Dendritic cell treated with granulocyte-macrophage colony-stimulating factor and Interleukin-4, amounts not matched to agents 40 ng/mL and 50 ng/mL, for 4 days (primary cell): ENCODE results near the gene PIM3.
"Not testable (repeated sequence)": the region's sequence is repeated elsewhere in the genome, so short reads cannot be mapped to it uniquely, and the experiment has no call there.

Source experiments
- H3K27ac Mint-ChIP-seq: one replicate; pipeline ENCODE4 v1.8.0; 2022; ENCODE audit warnings: mild to moderate bottlenecking, mixed read lengths
- H3K27me3 Mint-ChIP-seq: one replicate; pipeline ENCODE4 v1.8.0; 2022; ENCODE audit warnings: mild to moderate bottlenecking, mixed read lengths
- H3K36me3 Mint-ChIP-seq: one replicate; pipeline ENCODE4 v1.8.0; 2022; ENCODE audit warnings: low read depth, mixed read lengths
- H3K4me1 Mint-ChIP-seq: one replicate; pipeline ENCODE4 v1.8.0; 2022; ENCODE audit warnings: low read depth, mixed read lengths
- H3K4me3 Mint-ChIP-seq: one replicate; pipeline ENCODE4 v1.8.0; 2022; ENCODE audit warnings: mild to moderate bottlenecking, moderate library complexity, mixed read lengths
- H3K9me3 Mint-ChIP-seq: one replicate; pipeline ENCODE4 v1.8.0; 2022; ENCODE audit warnings: mixed read lengths
- intact Hi-C: fragments of 100-400 bp; cut with micrococcal nuclease; formaldehyde crosslinking; loops from one replicate; pipeline ENCODE4 v1.15.0; 2022

PIM3 gene

DNA sequence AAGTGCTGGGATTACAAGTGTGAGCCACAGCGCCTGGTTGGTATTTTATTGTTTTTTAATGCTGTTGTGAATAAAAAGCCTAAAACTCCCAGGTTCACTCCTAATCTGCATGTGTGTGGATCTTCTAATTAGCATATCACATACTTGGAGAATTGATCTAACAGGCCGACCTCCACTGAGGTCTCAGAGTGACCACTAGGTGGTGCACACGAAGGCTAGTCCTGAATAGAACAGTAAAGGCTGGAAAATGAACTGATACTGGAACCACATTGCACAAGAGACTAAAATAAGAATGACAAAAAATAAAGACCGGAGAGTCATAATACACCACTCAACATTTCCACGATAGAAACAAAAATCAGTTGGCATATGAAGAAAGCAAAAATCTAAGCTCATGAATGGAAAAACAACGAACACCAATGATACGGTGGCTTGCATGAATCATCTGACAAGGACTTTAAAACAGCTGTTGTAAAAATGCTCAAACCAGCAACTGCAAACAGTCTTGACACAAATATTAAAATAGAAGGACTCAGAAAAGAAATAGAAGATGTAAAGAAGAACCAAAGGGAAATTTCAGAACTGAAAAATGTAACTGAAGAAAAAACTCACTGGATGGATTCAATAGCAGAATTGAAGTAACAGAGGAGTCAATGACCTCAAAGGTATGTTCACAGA lies 19.2 kb downstream of the PIM3 start:
- Mint-ChIP-seq H3K36me3 (peaks cover 8% of the 10 kb centered on the region), H3K27me3 (peaks cover 30% of the 10 kb centered on the region), H3K9me3 (peaks cover 11% of the 10 kb centered on the region), H3K27ac (no peak overlapping the region), H3K4me1 (peaks cover 28% of the 10 kb centered on the region), H3K4me3 (no peak overlapping the region)
- intact Hi-C loops = no loop called here

DNA sequence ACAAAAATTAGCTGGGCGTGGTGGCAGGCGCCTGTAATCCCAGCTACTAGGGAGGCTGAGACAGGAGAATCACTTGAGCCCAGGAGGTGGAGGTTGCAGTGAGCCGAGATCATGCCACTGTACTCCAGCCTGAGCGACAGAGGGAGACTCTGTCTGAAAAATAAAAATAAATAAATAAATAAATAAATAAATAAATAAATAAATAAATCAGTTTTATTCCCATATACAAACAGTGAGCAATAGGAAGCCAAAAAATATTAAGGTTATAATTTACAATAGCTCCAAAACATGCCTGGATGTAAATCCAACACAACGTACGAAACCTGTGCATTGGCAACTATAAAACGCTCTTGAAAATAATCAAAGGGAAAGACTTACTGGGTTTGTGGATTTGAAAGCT lies 21.2 kb downstream of the PIM3 start:
- Mint-ChIP-seq H3K27me3 (peaks cover 47% of the 10 kb centered on the region), H3K4me1 (peaks cover 14% of the 10 kb centered on the region), H3K9me3 (peaks cover 23% of the 10 kb centered on the region)
- intact Hi-C loops, H3K4me3 Mint-ChIP-seq, H3K27ac Mint-ChIP-seq, H3K36me3 Mint-ChIP-seq: not testable (repeated sequence)

DNA sequence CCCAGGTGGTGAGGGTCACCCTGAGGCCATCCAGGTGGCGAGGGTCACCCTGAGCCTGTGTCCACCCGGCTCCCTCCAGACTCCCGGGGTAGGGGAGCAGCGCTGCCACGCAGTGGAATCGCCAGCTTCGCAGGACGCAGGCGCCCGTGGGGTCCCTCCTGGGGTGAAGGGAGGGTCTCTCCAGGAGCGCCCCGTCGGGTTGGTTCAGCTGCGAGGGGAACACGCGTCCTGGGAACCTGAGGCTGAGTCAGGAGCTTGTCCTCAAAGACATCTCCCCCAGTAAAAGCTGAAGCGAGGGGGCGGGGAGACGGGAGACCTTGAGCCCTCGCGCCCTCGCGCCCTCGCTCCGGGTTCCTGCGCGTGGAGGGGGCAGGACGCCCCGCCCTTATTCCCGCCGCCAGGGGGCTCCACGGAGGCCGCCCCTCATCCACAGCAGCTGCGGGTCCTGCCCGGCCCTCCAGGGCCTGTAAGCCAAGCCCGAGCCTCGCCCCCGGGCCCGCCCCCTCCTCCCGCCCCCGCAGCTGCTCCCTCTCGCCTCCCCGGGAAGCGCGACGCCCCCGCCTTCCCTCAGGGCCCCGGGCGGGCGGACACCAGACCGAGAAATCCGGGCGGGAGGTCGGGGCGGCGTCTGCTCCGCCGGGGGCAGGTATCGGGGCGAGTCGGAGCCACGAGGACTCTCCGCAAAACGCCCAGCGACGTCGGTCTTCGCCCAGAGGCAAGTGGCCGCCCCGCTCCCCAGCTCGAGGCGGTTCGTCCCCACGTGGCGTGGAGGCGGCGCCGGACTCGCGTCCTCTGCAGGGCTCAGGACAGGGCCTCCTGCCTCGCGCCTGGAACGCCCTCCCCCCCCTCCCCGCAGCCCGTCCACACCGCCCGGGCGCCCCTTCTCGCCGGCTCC lies 22.8 kb downstream of the PIM3 start:
- Mint-ChIP-seq H3K4me3 (peak overlapping the region; percentile 4), H3K4me1 (peaks cover 15% of the 10 kb centered on the region), H3K36me3 (peaks cover 8% of the 10 kb centered on the region), H3K27me3 (peaks cover 48% of the 10 kb centered on the region), H3K9me3 (peaks cover 23% of the 10 kb centered on the region), H3K27ac (no peak overlapping the region)
- intact Hi-C loops = no loop called here

DNA sequence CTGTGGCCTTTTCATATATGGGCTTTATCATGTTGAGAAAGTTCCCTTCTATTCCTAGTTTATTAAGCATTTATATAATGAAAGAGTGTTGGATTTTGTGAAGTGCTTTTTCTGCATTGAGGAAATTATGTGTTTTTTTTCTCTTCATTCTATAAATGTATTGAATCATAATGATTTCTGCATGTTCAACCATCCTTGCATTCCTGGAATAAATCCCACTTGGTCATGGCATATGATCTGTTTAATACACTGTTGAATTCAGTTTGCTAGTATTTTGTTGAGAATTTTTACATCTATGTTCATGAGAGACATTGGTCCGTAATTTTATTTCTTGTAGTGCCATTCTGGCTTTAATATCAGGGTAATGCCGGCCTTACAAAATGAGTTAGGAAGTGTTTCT lies 25.8 kb downstream of the PIM3 start:
- Mint-ChIP-seq H3K4me3 (no peak overlapping the region), H3K4me1 (peaks cover 11% of the 10 kb centered on the region), H3K27me3 (peaks cover 64% of the 10 kb centered on the region), H3K9me3 (peaks cover 34% of the 10 kb centered on the region), H3K27ac (no peak overlapping the region), H3K36me3 (no peaks in the 10 kb centered on the region)
- intact Hi-C loops = no loop called here

DNA sequence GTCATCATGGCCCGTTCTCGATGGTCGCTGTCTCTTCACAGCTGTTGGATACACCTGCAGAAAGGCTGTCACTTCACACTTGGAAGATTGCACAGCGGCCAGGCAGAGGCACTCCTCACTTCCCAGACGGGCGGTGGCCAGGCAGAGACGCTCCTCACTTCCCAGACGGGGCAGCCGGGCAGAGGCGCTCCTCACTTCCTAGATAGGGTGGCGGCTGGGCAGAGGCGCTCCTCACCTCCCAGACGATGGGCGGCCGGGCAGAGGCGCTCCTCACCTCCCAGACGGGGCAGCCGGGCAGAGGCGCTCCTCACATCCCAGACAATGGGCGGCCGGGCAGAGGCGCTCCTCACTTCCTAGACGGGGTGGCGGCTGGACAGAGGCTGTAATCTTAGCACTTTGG lies 29.3 kb downstream of the PIM3 start:
- H3K9me3 Mint-ChIP-seq = peaks cover 35% of the 10 kb centered on the region
- not testable (repeated sequence) for H3K36me3 Mint-ChIP-seq, H3K4me3 Mint-ChIP-seq, H3K27ac Mint-ChIP-seq
- H3K4me1 Mint-ChIP-seq = peaks cover 19% of the 10 kb centered on the region
- intact Hi-C loops = loop anchor here (5.0 kb wide), 1 partner anchor 42 kb away; no protein-coding TSS in a partner anchor
- peaks cover 48% of the 10 kb centered on the region for H3K27me3 Mint-ChIP-seq

DNA sequence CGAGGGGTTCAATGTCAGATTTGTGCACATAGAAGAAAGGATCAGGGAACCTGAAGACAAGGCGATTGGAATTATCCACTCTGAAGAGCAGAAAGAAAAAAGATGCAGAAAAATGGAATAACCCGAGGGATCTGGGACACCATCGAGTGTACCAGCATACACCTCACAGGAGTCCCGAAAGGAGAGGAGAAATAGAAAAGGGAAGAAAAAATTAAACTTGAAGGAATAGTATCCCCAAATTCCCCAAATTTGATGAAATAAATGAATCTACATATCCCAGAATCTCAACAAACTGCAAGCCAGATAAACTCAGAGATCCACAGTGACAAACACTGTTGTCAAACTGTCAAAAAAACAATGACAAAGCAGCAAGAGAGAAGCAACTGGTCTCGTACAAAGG lies 30.6 kb downstream of the PIM3 start:
- intact Hi-C loops = loop anchor here (5.0 kb wide), 1 partner anchor 41 kb away; no protein-coding TSS in a partner anchor
- Mint-ChIP-seq H3K27ac (no peak overlapping the region), H3K4me3 (no peak overlapping the region), H3K9me3 (peaks cover 30% of the 10 kb centered on the region), H3K4me1 (peaks cover 19% of the 10 kb centered on the region), H3K27me3 (peaks cover 34% of the 10 kb centered on the region), H3K36me3 (no peaks in the 10 kb centered on the region)

DNA sequence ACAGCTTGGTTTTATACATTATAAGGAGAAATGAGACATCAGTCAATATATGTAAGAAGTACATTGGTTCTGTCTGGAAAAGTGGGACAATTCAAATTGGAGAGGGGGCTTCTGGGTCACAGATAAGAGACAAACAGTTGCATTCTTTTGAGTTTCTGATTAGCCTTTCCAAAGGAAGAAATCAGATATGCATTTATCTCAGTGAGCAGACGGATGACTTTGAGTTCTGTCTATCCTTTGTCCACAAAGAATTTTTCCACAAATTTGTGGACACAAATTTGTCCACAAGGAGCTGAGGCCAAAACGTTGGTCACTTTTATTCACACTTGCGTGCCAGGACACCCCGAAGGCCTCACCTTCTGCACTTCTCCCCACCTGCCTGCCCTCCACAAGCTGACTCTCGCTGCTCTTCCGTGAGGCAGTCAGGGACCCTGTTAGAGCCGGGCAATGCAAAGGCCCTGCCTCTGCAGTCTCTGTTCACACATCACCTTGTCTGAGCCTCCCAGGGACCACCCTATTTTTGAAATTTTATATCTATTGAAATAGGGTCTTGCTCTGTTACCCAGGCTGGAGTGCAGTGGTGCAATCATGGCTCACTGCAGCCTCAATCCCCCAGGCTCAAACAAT lies 31.4 kb downstream of the PIM3 start:
- H3K27me3 Mint-ChIP-seq = peaks cover 27% of the 10 kb centered on the region
- peaks cover 23% of the 10 kb centered on the region for H3K9me3 Mint-ChIP-seq
- peaks cover 24% of the 10 kb centered on the region for H3K4me1 Mint-ChIP-seq
- intact Hi-C loops = loop anchor here (5.0 kb wide), 1 partner anchor 40 kb away; no protein-coding TSS in a partner anchor
- no peak overlapping the region for H3K4me3 Mint-ChIP-seq
- H3K27ac Mint-ChIP-seq = no peak overlapping the region
- H3K36me3 Mint-ChIP-seq = no peaks in the 10 kb centered on the region

DNA sequence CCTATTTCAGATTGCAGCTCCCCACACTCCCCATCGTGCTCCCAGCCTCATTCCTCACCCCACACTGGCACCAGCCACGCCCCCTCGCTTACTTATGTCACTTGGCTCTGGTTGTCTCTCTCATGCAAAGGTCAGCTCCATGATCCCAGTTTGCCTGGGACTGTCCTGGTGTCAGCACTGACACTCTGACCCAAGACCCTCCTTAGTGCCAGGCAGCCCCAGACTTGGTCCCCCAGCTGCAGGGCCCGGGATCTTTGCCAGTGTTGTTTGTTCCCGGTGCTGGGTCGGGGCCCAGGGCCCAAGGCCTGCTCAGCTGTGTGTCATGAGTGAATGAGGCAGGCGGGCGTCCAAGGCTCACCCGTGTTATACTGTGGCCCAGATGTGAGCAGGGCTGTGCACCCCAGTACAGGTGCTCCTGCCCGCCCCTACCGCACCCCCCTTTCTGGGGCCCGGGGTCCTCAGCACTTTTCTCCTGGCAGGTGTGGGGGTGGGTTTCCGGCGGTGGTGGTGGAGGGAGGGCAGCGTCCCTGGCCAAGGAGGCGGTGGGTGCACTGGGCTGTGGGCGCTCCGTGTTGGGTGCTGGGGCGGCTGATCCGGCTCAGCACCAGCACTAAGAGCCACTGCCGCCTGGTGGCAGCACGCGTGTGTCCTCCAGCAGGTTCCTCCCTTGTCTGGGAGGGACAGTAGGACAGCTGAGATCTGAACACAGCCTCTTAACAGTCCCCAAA lies 32.5 kb downstream of the PIM3 start:
- Mint-ChIP-seq H3K27me3 (peaks cover 27% of the 10 kb centered on the region), H3K9me3 (peaks cover 23% of the 10 kb centered on the region), H3K4me1 (peaks cover 24% of the 10 kb centered on the region), H3K27ac (no peak overlapping the region), H3K36me3 (no peaks in the 10 kb centered on the region), H3K4me3 (no peak overlapping the region)
- intact Hi-C loops = loop anchor here (1.0 to 5.0 kb wide), 2 partner anchors 39 to 62 kb away; no protein-coding TSS in a partner anchor

DNA sequence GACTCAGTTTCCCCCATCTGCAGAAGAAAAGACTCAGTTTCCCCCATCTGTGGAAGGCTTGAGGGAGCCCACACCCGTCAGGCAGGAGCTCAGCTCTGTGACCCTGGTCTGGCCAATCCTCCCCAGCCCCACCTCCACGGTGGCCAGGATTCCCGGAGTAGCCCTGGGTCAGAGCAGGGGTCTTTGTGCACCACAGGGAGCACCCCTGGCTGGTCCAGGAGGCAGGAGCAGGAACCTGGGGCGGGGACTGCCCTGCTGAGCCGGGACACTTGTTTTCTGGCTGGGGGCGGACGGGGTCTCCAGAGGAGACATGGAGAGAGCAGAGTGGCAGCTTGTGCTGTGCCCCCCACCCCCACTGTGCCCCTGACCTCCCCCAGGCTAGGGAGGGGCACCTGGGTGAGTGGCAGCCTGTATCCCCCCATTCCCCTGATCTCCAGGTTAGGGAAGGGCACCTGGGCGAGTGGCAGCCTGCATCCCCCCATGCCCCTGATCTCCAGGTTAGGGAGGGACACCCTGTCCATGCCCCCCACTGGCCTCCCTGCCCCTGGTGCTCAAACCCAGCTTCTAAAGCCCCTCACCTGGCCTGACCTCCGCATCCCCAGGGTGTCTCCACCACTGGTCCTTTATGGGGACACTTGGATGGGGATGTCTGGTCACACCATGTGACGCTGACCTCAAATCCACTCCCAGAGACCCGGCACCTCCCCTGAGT lies 33.2 kb downstream of the PIM3 start:
- H3K27me3 Mint-ChIP-seq = peaks cover 30% of the 10 kb centered on the region
- H3K36me3 Mint-ChIP-seq = no peaks in the 10 kb centered on the region
- intact Hi-C loops = loop anchor here (1.0 to 5.0 kb wide), 2 partner anchors 38 to 63 kb away; no protein-coding TSS in a partner anchor
- no peak overlapping the region for H3K27ac Mint-ChIP-seq
- peaks cover 23% of the 10 kb centered on the region for H3K9me3 Mint-ChIP-seq
- H3K4me3 Mint-ChIP-seq = no peak overlapping the region
- peaks cover 25% of the 10 kb centered on the region for H3K4me1 Mint-ChIP-seq

DNA sequence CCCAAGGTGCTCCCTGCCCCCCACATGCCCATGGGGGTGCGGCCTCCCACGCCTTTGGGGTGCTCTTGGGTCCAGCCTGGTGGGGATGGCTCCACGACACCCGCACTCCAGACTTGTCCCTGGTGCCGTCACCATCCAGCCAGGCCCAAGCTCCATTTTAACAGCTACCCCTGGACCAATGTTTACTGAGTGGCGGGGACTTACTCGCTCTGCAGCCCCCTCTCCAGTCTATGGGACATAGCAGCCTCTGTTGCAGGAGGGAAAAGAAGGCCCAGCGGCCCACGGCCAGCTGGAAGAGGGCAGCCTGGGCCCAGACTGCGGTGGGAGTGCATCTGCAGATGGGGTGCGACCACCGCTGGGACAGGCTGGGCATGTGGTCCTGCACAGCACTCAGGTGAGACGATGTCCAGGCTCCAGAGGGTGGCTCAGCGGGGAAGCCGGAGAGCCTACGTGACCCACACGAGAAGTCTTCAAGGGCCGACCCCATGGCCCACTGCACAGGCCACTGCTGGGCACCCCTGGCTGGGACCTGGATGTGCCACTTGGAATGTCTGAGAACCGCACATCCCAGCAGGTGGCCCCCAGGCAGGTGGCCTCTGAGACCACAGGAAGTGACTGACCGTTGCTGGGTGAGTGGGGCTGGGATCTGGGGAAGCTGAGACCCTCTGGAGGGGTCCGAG lies 33.9 kb downstream of the PIM3 start:
- Mint-ChIP-seq H3K27ac (no peak overlapping the region), H3K4me1 (peaks cover 30% of the 10 kb centered on the region), H3K36me3 (no peaks in the 10 kb centered on the region), H3K9me3 (peaks cover 20% of the 10 kb centered on the region), H3K4me3 (no peak overlapping the region), H3K27me3 (peaks cover 31% of the 10 kb centered on the region)
- intact Hi-C loops = loop anchor here (5.0 kb wide), 1 partner anchor 38 kb away; no protein-coding TSS in a partner anchor

DNA sequence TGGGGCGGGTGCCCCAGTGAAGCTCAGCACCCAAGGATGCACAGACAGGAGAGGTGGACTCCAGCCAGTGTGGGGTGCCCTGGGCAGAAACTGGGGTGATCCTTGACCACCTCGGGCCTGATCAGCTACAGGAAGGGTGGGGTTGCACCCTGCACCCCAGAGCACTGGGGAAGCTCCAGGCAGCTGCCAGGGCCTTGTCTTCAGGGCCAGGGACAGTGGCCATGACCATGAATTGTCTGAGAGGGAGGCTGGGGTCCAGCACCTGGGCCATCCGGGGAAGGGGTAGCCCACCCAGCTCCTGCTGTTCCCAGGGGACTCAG lies 34.4 kb downstream of the PIM3 start:
- Mint-ChIP-seq H3K4me3 (no peak overlapping the region), H3K9me3 (peaks cover 15% of the 10 kb centered on the region), H3K27me3 (peaks cover 32% of the 10 kb centered on the region), H3K4me1 (peaks cover 30% of the 10 kb centered on the region), H3K36me3 (no peaks in the 10 kb centered on the region), H3K27ac (no peak overlapping the region)
- intact Hi-C loops = no loop called here

DNA sequence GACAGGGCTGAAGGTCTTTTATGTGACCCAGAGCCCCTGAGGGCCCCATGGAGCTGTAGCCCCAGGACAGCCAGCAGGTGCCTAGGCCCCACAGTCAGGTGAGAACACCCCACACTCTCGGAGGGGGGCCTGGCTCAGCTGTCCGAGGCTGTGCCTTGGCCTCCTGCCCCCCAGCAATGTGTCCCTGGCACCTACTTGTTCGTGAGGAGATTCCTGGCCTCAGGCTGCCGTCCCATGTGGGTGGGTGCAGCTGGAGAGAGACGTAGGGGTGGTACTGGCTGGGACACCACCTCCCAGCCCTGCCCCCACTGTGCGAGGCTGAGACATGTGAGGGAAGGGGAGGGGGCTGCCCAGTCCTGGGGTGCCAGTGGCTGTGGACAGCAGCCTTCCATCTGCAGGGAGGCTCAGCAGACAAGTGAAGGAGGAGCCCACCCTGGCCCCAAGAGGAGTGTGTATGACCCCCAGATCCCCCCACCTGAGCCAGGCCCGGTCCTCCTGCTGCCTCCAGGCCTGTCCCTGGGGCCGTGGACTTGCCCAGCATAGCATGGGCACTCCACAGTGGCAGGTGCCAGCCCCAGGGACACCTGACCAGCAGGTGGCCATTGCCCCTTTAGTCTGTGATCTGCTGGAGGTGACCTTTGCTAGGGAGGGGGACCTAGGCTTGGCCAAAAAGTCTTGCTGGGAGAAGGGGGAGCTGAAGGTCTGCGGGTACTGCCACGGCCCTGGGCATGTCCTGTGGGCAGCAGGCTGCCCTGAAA lies 35.0 kb downstream of the PIM3 start:
- no peak overlapping the region for H3K27ac Mint-ChIP-seq
- peaks cover 33% of the 10 kb centered on the region for H3K27me3 Mint-ChIP-seq
- no peak overlapping the region for H3K4me3 Mint-ChIP-seq
- peaks cover 9% of the 10 kb centered on the region for H3K9me3 Mint-ChIP-seq
- peaks cover 30% of the 10 kb centered on the region for H3K4me1 Mint-ChIP-seq
- H3K36me3 Mint-ChIP-seq = no peaks in the 10 kb centered on the region
- intact Hi-C loops = no loop called here
